Skin epidermis (tissue), 12 donors: ENCODE results near the gene CHST3.
"Not testable (repeated sequence)": the region's sequence is repeated elsewhere in the genome, so short reads cannot be mapped to it uniquely, and the experiment has no call there.

Experiments used
- H3K27ac ChIP-seq, 21 experiments: fragments of 200-600 bp; sonication (generic) in 11 of 21; one replicate each; pipeline ENCODE4 v1.5.0; 2020; ENCODE audit warnings: mild to moderate bottlenecking in 3 of 21, inconsistent platforms in 2 of 21, moderate library complexity in 2 of 21
- H3K4me3 ChIP-seq, 7 experiments: fragments of 200-600 bp; sonication (generic) in 2 of 7; one replicate each; pipeline ENCODE4 v1.5.0; 2020; ENCODE audit warnings: inconsistent platforms in 2 of 7, mild to moderate bottlenecking in 2 of 7, moderate library complexity in 1 of 7

CHST3 gene

DNA sequence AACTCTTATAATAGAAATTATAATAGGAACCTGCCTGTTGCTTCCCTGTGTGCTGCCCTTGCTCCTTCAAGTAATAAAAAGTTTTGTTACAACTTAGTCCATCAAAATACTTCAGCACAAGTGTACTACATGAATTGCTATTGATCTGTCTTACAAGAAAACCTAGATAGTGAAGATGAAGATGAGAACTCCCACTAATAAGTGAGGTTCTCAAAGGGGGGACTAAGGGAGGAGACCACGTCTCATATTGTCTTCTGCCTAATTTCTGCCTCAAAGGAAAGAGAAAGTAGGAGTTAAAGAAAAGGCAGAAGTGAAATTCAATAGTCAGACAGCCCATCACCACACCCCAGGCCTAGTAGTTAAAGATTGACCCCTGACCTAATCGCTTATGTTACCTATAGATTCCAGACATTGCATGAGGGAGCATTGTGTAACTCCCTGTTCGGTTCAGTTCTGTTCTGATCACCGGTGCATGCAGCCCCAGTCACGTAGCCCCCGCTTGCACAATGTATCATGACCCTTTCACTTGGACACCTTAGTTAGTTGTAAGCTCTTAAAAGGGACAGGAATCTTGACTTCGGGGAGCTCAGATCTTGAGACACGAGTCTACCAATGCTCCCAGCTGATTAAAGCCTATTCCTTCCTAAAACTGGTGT is 18.2 kb upstream of the CHST3 start:
- Histone ChIP-seq H3K27ac (no peak overlapping the region), H3K4me3 (no peak overlapping the region)

DNA sequence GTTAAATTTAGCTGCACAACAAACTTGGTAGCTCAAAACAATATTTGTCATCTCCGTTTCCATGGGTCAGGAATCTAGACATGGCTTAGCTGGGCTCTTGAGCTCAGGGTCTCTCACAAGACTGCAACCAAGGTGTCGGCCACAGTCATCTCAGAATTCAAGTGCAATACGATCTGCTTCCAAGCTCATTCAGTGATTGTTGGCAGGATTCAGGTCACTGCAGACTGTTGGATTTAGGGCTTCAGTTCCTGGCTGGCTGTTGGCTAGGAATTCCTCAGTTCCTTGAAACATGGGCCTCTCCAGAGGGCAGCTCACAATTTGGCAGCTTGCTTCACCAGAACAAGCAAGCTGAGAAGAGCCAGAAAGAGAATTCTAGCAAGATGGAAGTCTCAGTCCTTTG is 17.5 kb upstream of the CHST3 start:
- H3K27ac ChIP-seq = no peak overlapping the region
- no peak overlapping the region for H3K4me3 ChIP-seq

DNA sequence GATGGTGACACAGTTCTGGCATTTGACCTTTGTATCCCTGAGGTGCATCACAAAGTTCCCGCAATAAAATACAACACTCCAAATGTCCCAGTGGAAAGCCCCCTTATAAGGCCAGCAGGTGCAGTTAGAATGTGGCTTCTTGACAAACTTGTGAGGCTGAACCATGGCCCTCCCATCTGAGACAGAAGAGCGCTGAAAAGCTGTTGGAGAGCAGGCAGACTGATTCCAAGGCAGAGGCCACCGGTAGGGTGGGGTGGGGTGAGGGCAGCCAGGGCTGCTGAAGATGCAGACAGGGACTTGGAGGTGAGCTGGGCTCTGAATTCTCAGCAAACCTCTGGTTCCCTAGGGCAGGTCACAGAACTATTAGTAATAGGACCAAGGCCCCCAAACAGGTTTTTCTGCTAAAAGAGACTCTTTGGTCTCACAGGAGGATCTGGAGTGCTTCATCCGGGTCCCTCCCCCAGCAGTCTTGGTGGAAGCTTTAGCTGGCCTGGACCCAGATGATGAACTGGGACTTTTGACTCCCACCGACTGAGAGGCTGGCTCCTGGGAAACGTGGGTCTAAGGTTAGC is 15.6 kb upstream of the CHST3 start:
- H3K4me3 ChIP-seq = no peak overlapping the region

DNA sequence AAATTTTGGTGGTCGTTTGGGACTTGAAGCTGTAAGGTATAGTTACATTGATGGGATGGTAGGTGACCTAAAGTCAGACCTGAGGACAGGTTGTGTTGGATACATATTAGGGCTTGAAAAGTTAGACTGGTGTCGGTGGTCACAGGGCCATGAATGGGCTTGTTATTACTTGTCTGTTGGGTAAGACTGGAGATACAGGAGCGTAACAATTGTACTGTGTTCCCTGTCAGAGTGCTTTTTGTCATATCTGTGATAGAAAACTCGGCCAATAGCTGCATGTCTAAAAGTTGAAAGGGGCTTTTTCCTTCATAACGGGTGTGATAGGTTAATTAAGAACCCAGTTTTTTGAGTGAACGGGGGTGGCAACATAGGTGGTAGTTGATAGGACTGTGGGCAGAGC is 13.5 kb upstream of the CHST3 start:
- Histone ChIP-seq H3K4me3 (no peak overlapping the region), H3K27ac (no peak overlapping the region)

More for the DNA sequence above, 15.6 kb upstream of the CHST3 start:
- H3K27ac ChIP-seq = no peak overlapping the region

DNA sequence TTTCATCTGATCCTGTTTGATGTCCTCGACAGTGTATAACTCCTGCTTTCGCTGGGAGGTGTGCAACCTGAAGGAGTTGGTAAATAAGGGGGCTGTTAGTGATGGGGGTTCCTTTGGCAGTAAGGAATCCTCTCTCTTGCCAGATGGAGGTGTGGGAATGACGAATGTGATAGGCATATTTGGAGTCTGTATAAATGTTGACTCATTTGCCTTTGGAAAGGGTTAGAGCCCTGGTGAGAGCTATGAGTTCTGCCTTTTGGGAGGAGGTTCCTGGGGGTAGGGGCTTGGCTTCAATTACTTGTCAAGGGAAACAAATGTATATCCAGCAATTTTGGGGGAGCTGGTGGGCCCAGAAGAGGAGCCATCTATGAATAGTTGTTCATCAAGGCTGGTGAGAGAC is 11.4 kb upstream of the CHST3 start:
- no peak overlapping the region for H3K27ac ChIP-seq
- no peak overlapping the region for H3K4me3 ChIP-seq

DNA sequence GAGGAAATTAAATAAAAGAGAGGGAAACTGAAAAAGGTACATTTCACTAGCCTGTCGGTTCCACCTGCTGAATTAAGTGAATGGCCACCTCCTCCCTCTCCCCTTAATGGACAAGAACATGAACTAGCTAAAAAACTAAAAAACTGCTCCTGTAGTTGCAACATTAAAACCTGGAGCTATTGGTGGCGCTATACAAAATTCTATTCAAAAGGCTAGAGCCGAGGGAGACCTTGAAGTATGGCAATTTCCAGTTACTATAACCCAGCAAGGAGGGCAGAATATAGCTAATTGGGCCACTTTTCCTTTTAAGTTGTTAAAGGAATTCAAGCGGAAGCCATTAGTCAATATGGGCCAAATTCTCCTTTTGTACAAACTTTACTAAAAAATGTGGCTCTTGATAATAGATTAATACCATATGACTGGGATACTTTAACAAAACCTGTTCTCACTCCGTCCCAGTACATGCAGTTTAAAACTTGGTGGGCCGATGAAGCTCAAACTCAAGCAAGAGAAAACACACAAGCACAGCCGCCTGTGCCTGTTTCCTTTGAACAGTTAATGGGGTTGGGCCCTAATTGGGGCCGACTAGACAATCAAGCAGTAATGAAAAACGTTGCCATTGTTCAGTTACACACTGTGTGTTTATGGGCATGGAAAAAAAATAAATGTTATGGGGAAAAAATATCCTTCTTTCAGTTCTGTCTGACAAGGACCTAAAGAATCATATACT is 6.5 kb upstream of the CHST3 start:
- H3K27ac ChIP-seq = no peak overlapping the region
- H3K4me3 ChIP-seq = no peak overlapping the region

DNA sequence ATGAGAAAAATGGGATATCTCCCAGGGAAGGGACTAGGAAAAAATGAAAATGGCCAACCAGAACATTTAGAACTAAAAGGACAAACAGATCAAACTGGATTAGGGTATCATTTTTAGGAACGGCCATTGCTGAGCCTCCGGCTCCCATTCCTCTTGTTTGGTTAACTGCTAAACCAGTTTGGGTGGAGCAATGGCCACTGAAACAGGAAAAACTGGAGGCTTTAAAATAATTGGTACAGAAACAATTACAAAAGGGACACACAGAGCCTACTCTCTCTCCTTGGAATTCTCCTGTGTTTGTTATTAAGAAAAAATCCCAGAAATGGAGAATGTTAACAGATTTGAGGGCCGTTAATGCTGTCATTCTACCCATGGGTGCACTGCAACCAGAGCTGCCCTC is 4.7 kb upstream of the CHST3 start:
- Histone ChIP-seq H3K4me3 (no peak overlapping the region), H3K27ac (no peak overlapping the region)

DNA sequence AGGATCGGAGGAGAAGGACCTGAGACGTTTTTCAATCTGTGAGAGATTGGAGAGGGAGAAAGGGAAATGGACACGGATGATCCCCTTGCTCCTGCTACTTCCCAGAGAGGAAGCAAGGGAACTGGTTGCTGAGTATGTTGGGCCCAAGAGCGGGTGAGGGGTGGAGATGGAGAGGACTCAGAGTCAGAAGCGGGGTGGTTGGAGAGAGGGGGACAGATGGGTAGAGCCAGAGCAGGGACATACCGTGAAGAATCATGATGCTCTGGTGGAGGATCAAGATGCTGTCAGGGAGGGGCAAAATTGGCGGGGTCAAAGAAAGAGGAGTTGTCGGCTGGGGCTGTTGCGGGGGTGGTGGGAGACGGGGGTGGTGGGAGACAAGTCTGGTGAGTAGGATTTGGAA is 2.4 kb upstream of the CHST3 start:
- Histone ChIP-seq H3K27ac (no peak overlapping the region), H3K4me3 (no peak overlapping the region)

DNA sequence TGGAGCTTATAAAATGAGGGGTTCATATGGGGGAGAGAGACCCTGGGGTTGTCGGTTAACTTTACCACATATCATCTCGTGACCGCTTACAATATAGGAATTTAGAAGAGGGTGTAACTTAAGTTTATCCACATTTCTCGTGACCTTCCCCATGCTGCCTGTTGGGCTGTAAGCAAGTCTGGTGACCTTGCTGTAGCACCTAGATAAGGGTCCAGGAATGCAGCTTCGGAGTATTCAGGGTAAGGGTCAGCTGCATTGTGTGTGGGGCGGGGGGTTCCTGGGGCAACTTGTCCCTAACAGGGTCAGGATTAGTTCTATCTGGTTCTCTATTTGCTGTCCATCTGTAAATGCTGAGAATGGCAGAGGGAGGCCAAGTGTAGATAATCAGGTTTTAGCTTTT is 1.3 kb upstream of the CHST3 start:
- Histone ChIP-seq H3K27ac (peak overlapping the region in 10 of 21 experiments; percentile 38 to 93 (median 88)), H3K4me3 (no peak overlapping the region)

DNA sequence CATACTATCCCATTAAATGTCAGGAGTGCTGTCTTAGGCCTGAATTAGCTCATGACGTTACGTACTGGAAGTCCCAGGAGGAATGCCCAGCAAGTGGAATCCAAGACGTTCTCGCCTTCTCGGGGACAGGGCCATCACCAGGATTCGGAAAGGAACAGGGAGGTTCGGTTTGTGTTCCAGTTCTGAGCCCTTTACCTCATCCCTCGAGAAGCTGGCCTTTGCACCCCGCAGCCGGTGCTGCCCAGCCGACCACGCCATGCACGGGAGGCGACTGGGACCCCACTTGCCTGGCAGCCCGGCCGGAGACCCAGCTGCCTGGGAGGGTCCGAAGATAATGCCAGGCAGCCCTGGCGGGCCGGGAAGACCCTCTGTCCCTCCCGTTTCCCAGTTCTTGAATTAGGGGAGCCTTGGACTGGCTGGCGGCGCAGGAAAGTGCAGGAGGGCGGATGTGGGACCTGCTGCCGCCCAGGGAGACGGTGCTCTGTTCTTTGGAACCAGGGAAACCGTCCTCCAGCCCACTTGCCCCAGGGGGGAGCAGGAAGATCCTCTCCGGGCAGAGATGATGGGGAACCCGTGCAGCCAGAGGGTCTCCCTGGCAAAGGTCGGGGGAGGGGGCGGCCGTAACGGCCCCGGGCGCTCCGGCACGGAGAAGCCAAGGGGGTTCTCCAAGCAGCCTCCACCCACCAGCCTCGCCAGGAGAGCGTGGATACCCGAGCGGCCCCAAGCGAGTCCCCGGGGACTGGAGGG is 671 bp upstream of the CHST3 start:
- Histone ChIP-seq H3K27ac (peak overlapping the region; percentile 28 to 95 (median 87)), H3K4me3 (peak overlapping the region; percentile 49 to 72 (median 66))

DNA sequence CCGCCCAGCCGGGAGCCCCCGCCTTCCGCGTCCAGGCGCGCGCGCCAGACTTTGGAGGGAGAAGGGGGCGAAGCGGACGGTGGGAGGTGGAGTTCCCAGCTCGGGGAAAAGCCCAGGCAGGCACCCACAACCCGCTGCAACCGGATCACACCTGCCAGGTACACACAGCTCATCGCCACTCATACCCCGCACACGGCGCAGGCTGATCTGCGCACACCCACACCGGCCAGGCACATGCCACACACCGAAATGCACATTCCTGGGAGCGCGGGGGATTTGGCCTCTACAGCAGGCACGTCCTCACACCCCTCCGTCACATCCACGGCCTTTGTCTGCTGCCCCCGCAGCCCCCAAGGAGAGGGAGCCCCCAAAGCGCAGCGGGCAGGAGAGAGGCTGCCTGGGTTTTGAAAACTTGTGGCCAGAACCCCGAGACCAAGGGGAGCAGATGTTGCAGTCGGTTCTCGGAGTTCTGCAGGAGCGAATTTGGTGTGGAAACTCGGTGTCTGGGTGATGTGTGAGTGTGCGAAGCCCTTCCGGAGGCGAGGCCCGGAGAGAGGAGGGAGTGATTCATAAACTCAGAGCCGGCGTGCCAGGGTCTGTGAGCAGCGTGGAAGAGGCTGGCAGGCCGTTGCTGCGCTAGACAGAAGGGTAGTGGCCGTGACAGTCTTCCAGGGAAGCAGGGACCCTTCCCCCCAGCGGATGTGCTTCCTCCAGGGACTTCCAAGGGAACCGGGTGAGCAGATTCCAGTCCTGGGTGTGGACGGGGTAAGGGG is 734 bp downstream of the CHST3 start:
- Histone ChIP-seq H3K27ac (peak overlapping the region; percentile 48 to 95 (median 87)), H3K4me3 (peak overlapping the region; percentile 49 to 72 (median 66))

DNA sequence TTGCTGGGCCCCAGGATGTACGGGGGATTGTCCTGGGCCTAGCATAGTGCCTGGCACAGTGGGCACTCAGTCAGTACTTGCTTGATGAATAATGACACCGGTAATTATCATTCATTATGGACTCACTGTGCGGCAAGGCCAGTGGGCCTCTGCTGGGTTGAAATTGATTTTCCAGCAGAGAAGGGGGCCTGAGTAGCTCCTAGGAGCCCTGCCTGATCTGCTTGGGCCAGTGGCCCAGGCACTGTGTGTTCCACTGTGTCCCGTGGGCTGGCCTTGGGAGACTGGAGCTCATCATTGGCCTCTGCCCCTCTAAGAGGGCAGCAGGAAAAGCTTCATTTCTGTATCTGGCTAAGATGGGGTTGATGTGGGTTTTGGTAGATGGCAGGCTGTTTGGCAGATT is 1.4 kb downstream of the CHST3 start:
- peak overlapping the region in 19 of 21 experiments; percentile 30 to 95 (median 87) for H3K27ac ChIP-seq
- peak overlapping the region; percentile 49 to 72 (median 66) for H3K4me3 ChIP-seq

DNA sequence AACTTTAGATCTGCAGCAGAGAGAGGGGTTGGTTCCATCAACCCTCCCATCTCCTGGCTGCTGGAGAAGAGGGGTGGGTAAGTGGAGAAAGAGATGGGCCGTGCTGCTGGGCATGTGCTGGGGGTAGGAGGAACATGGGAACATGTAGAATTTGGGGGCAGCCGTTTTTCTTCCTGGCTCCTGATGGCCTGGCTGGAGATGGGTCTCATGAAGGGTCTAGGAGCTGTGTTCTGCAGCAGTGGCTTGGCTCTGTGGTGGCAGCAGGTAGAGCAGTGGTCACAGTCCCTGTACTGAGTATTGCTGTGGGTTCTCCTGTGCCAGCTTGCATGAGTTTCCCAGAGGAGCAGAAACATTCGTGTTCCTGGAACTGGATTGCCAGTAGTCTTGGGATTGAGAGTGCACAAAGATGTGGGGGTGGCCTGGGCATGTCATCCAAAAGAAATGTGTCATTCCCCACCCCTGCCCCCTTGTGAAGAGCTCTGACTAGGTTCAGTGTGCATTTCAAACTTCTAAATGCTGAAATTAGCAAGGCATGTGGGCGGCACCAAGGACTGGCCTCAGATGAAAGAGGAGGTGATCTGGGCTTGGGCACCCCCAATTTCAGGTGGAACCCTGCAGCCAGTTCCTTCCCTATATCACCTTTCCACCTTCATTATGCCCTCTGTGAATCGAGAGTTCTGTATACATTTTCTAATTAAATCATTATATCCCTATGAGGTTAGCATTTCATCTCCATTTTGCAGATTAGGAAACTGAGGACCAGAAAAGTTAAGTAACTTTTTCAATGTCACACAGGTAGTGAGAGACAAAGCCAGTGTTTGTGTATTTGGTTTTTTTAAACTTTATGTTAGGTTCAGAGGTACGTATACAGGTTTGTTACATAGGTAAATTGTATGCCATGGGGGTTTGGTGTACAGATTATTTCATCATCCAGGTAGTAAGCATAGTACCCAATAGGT is 2.1 kb downstream of the CHST3 start:
- Histone ChIP-seq H3K27ac (peak overlapping the region in 17 of 21 experiments; percentile 30 to 95 (median 87)), H3K4me3 (peak overlapping the region; percentile 49 to 72 (median 66))

DNA sequence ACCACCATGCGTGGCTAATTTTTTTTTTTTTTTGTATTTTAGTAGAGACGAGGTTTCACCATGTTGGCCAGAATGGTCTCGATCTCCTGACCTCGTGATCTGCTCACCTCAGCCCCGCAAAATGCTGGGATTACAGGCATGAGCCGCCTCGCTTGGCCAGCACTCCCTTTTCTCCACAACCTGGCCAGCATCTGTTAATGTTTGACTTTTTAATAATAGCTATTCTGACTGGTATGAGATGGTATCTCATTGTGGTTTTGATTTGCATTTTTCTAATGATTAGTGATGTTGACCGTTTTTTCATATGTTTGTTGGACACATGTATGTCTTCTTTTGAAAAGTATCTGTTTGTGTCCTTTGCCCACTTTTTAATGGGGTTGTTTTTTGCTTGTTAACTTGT is 3.8 kb downstream of the CHST3 start:
- not testable (repeated sequence) for H3K4me3 ChIP-seq, H3K27ac ChIP-seq

DNA sequence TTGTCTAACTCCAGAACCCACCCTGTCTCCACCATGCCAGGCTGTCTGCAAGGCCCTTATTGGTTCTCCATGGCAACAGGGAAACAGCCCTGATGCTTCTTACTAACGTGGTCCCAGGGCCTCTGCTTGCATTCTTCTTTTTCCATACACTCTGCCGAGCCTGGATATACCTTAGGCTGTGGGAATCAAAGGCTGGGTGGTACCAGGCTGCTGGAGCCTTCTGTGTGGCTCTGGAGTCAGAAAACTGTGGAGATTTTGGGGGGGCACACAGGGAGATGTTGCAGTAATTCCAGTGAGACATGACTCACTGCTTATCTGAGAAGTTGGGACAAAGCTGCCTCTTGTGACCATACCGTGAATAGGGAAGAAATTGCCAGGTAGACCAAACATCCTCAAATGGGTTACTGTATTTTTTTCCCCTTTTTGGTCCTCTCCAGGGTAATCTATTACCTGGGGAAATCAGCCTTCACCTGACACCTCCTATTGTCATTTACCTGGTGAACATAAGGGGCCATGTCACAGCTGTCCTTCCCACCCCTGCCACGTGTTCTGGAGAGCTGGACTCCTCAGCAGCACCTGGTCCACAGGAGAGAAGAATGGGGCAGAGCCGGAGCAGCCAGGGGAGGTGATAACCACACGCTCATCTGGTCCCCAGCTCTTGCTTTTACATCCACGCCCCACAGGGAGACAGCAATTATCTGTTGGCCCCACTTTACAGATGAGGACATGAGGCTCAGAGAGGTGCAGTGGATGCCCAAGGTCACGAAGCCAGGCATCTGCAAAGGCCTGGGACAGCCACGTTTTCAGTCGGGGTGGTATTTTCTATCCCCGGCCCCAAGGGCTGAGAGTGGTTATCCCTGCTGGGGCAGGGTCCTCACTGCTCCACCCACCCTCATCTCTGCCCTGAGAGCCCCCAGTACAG is 4.6 kb downstream of the CHST3 start:
- H3K27ac ChIP-seq = peak overlapping the region in 8 of 21 experiments; percentile 50 to 78 (median 72)
- H3K4me3 ChIP-seq = no peak overlapping the region

DNA sequence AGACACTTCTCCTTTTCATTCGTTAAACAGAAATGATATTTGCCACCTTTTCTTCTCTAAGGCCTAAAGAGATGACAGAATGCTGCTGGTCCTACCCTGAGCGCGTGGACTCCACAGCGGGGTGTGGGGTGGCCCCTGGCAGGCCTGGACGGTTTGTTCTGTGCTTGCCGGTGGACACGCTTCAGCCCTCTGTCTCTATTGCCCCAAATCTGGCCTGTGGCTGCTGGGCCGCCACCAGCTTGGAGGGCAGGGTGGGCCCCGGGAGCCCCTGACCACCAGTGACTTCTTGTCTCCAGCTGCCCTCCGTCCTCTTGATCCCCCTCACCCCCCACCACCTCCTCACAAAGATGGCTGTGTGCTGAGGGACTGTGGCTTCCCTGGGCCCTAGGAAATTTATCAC is 5.7 kb downstream of the CHST3 start:
- peak overlapping the region in 12 of 21 experiments; percentile 22 to 78 (median 70) for H3K27ac ChIP-seq
- no peak overlapping the region for H3K4me3 ChIP-seq

DNA sequence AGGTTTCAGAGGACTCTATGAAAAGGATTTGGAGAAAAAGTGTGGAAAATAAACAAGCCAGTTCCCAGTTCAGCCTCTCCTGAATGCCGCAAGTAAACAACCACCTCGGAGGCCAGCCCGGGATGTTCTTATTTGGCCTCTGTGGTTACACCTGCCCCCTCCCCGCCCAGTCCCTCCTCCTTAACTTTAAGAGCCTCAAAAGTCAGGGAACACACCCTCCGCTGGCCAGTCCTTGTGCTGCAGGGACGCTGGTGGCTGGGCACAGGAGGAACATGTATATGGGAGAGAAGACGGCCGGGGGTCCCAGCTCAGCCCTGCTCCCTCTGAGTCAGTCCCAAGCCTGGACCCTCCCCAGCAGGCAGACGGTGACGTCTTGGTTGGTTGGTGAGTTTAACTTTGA is 6.1 kb downstream of the CHST3 start:
- H3K4me3 ChIP-seq = peak overlapping the region in 2 of 7 experiments; percentile 21 to 30
- peak overlapping the region in 13 of 21 experiments; percentile 22 to 78 (median 69) for H3K27ac ChIP-seq
